Ectodermal cell (in vitro differentiated cells): ENCODE data around the gene GIMAP2.

Experiments
- H3K27ac ChIP-seq: 2 replicates; pipeline ENCODE4 v1.7.0; 2013; ENCODE audit warnings: mild to moderate bottlenecking, low read depth, low read length; ENCODE audit not compliant: insufficient read depth, poor library complexity, severe bottlenecking
- H3K27me3 ChIP-seq: 2 replicates; pipeline ENCODE4 v1.7.0; 2013; ENCODE audit warnings: mild to moderate bottlenecking, low read length; ENCODE audit not compliant: insufficient read depth, control insufficient read depth, poor library complexity, severe bottlenecking
- H3K36me3 ChIP-seq: one replicate; pipeline ENCODE4 v1.7.0; 2013; ENCODE audit warnings: low read length; ENCODE audit not compliant: control insufficient read depth, insufficient read depth
- H3K4me1 ChIP-seq: one replicate; pipeline ENCODE4 v1.7.0; 2013; ENCODE audit warnings: low read length; ENCODE audit not compliant: control insufficient read depth, insufficient read depth
- H3K4me3 ChIP-seq: 2 replicates; pipeline ENCODE4 v1.7.0; 2013; ENCODE audit warnings: low read depth, low read length, control low read depth; ENCODE audit not compliant: insufficient read depth
- H3K9me3 ChIP-seq: 2 replicates; pipeline ENCODE4 v1.7.0; 2013; ENCODE audit warnings: mild to moderate bottlenecking, low read length, moderate library complexity; ENCODE audit not compliant: control insufficient read depth
- WGBS, 2 experiments: methylation state at CpG; one replicate each; pipeline ENCODE4 v1.1.7; 2013; ENCODE audit warnings: missing lambda C conversion rate in 2 of 2; 5-methylcytosine and 5-hydroxymethylcytosine counted together

The GIMAP2 gene

DNA sequence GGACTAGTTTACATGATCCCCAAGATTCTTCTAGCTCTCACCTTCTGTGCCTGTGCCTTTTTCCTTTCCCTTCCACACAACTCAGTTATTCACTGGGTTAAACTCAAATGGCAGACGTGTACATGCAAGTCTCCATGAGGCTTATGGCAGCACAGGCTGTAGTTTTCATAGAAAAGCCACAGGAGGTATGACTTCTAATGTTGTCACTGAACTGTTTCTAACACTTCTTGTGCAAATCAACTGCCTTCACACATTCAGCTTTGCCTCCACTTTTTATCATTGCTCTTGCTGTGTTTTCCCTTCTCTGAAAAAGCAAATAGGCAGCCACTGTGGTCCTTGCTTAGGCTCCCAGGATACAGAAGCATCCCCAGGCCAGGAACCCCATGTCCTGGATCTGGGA is 46.4 kb downstream of the GIMAP2 start:
- Histone ChIP-seq H3K4me1 (peaks cover 15% of the 10 kb centered on the region), H3K4me3 (no peak overlapping the region), H3K27me3 (peaks cover 62% of the 10 kb centered on the region), H3K9me3 (peaks cover 4% of the 10 kb centered on the region), H3K27ac (no peak overlapping the region), H3K36me3 (no peaks in the 10 kb centered on the region)
- 16 to 18% methylated on average over 1 of the region's 1 CpG for WGBS, 2 experiments

DNA sequence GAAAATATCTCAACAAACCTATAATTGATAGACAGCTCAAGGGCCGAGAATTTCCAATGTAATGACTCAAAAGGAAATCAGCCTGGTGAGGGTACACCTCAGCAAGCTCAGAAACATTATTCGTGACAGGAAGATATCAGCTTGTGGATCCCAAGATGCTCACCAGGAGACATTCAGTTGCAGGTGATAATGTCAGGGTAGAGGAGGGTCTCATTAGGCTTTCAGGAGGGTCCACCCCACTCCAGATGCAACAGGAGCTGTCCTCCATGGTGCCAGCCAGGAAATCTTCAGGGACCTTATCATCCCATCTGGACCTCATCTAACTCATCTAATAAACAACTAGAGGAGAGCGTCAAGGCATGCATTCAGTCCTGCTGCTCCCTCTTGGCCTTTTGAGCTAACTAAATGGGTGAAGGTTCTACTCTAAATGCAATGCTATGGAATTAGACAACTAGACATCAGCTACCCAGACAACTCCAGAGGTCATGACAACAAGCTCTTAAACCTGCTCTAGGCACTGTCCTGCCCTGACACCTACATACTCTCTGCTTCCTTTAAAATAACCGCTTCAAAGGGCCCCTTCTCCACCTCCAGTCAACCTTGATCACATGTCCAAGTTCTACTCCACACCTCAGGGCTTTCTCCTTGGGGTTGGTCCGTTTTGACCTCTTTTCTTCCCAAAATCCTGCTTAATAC is 47.4 kb downstream of the GIMAP2 start:
- H3K27me3 ChIP-seq: peaks cover 73% of the 10 kb centered on the region
- peaks cover 21% of the 10 kb centered on the region for H3K4me1 ChIP-seq
- 60 to 69% methylated on average over 5 of the region's 5 CpGs for WGBS, 2 experiments

DNA sequence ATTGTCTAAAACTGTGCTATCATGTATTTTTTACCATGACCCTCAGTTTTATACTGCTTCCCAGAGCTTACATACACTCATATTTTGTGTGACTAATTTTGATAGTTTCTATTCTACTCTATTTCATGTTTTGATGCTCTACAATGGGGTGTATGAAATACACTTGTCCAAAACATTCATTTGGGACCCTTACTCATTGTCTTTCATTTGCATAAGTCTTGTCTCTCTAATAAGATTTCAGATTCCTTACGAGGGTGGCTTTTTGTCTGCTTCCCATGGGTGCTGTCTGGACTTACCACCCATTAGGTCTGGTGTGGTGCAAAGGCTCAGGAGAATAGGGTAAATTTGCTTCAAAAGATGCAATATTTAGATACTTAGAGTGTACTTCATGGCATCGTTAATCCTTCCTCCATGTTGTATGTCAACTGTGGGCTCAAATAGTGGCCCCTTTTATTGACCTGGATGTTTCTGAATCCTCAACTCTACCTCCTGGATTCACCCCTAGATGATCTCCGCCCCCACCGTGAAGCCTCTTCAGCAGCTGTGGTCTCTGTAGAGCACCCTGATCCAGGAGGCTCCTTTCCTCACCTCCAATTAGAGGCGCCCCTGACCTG is 48.1 kb downstream of the GIMAP2 start:
- no peak overlapping the region for H3K4me3 ChIP-seq
- no peaks in the 10 kb centered on the region for H3K36me3 ChIP-seq
- H3K27me3 ChIP-seq: peaks cover 79% of the 10 kb centered on the region
- H3K4me1 ChIP-seq: peaks cover 21% of the 10 kb centered on the region
- no peaks in the 10 kb centered on the region for H3K9me3 ChIP-seq
- 90 to 92% methylated on average over 4 to 5 of the region's 5 CpGs for WGBS, 2 experiments
- H3K27ac ChIP-seq: no peak overlapping the region

More for the DNA sequence above, 47.4 kb downstream of the GIMAP2 start:
- no peak overlapping the region for H3K4me3 ChIP-seq
- H3K36me3 ChIP-seq: no peaks in the 10 kb centered on the region
- H3K27ac ChIP-seq: no peak overlapping the region
- peaks cover 3% of the 10 kb centered on the region for H3K9me3 ChIP-seq

DNA sequence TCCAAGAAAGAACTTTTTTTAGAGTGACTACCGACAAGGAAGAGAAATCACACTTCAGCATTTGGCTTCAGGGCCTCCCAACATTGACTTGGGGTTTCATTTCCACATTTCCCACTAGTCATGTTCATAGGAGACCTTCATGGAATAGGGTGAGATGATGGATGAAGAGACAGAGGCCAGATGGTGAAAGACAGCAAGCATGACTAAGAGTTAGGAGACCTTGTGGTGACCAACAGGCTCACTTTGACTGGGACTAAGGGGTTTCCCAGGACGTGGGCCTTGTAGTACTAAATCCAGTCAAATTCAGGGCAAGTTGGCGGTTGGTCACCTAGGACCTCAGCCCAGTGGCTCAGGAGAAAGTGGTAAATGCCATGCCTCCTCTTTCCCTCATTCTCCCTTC is 48.7 kb downstream of the GIMAP2 start:
- Histone ChIP-seq H3K4me1 (peaks cover 21% of the 10 kb centered on the region), H3K27me3 (peaks cover 86% of the 10 kb centered on the region), H3K27ac (no peak overlapping the region), H3K9me3 (no peaks in the 10 kb centered on the region), H3K36me3 (no peaks in the 10 kb centered on the region), H3K4me3 (no peak overlapping the region)
- WGBS, 2 experiments: 84 to 88% methylated on average over 3 of the region's 3 CpGs

DNA sequence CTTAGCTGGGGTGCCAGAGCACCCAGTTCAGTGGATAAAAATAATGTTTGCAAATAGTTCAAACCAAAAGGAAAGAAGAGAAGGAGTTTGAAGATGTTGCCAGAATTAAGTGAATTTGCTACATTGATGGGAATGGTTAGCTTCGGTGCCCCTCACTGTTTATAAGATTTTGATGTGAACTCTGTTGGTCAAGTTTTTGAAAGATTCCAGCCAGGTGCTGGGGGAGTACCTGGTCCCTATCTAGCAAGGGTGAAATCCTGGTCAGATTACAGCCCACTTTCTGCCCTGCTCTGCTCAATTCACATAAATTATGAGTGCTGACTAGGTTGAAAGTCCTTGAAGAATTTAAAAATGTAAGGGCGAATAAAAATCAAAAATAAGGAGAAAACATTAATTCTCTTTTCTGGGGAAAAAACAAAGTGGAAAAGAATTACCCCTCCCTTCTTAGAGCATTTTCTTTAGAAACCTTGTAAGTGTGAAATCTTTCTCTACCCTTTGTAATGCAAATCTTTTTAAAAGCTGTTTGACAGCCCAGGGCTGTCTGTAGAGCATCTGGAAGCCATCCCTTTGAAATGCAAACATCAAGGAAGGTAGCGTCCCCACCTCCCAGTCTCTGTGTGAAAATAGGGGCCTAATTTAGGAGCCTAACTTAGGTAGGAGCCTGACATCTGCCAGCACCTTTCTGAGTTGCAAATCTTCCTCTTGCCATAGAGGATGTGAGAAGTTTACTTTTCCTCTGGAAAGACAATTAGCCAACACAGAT is 50.3 kb downstream of the GIMAP2 start:
- Histone ChIP-seq H3K27ac (no peak overlapping the region), H3K4me3 (no peak overlapping the region), H3K27me3 (peaks cover 93% of the 10 kb centered on the region), H3K4me1 (peaks cover 21% of the 10 kb centered on the region), H3K36me3 (no peaks in the 10 kb centered on the region), H3K9me3 (no peaks in the 10 kb centered on the region)
- 11 to 13% methylated on average over 2 to 3 of the region's 3 CpGs for WGBS, 2 experiments

DNA sequence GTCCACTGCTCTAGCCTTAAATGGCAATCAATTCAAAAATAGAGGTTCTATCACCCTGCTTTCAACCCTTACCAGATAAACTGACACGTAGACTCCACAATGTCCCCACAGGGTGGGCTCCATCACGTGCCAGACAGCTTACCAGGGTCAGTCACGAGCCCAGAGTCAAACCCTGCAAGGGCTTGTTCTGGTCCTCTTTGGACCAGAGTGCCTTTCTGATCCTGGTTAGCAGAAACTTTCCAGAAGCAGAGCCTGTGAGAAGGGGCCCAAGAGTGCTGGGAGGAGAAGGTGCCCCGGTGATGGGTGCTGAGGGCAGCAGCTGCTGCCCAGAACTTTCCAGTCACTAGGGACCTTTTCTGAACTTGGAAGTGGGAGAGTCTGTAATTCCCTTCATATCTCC is 51.4 kb downstream of the GIMAP2 start:
- H3K27me3 ChIP-seq: peaks cover 93% of the 10 kb centered on the region
- H3K4me1 ChIP-seq: peaks cover 21% of the 10 kb centered on the region

DNA sequence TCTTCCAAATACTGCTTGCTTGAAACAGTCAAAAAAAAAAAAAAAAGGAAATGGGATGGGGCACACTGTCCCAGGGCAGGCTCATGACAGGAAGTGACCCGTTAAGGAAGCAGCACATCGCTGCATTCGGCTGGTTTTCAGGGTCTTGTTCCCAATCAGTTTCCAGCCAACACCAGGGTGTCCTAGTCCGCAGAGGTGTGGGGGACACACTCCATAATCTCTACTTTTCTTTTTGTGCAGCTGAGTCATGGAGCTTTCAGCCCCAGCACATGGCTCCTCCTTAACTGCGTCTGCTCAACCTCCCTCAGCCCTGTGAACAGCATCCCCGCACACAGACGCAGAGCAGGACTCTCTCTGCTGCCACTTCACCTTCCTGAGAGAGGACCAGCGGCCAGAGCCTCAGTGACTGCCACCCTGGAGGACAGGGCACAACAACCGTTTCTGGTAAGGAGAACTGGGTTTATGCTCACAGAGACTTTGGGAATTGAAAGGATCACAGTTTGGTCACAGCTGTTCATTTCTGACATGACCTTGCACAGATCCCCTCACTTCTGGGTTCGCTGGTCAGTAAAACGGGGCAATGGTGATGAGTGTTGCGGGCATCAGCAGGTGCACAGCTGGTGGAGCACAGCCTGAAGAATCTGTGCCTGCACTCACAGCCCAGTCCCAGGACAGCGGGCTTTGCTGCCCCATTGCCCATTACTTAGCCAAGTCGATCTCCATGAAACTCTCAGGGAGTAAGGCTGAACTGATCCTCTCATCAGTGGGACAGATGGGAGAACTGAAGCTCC is 52.0 kb downstream of the GIMAP2 start, which contains the start of gene GIMAP5:
TSS of gene GIMAP5 (plus strand) at position 154 of the 791 bp plus-strand sequence. CDS start 3,467 bp downstream, outside the sequence.
- H3K4me1 ChIP-seq: peaks cover 21% of the 10 kb centered on the region
- H3K27me3 ChIP-seq: peaks cover 93% of the 10 kb centered on the region
- no peaks in the 10 kb centered on the region for H3K36me3 ChIP-seq
- 54 to 56% methylated on average over 14 of the region's 14 CpGs for WGBS, 2 experiments
- H3K4me3 ChIP-seq: no peak within 1 kb of the TSS
- no peak within 1 kb of the TSS for H3K27ac ChIP-seq
- no peaks in the 10 kb centered on the region for H3K9me3 ChIP-seq

More for the DNA sequence above, 51.4 kb downstream of the GIMAP2 start:
- no peak overlapping the region for H3K4me3 ChIP-seq
- 44 to 50% methylated on average over 4 of the region's 4 CpGs for whole genome bisulfite sequencing, 2 experiments
- no peaks in the 10 kb centered on the region for H3K9me3 ChIP-seq
- no peaks in the 10 kb centered on the region for H3K36me3 ChIP-seq
- no peak overlapping the region for H3K27ac ChIP-seq

DNA sequence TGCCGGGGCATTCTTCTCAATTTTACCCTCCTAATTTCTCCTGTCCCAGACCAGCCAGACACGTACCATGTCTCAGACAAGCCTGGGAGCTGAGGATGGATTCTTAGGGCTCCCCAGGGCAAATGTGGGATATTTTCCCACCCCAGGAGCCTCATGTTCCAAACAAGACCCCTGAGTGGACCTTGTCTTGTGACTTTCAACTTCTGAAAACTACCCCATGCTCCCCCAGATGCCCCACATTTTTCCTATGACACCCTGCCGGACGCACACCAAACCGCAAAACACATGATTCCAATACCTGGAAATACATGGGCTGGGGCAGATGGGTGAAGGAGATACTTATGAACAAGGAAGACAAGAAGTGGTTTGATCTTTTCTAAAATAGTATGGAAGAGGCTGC is 52.6 kb downstream of the GIMAP2 start:
- Histone ChIP-seq H3K4me1 (peaks cover 21% of the 10 kb centered on the region), H3K4me3 (no peak overlapping the region), H3K9me3 (no peaks in the 10 kb centered on the region), H3K27ac (no peak overlapping the region), H3K36me3 (no peaks in the 10 kb centered on the region), H3K27me3 (peaks cover 93% of the 10 kb centered on the region)
- WGBS, 2 experiments: 85 to 88% methylated on average over 5 of the region's 5 CpGs

DNA sequence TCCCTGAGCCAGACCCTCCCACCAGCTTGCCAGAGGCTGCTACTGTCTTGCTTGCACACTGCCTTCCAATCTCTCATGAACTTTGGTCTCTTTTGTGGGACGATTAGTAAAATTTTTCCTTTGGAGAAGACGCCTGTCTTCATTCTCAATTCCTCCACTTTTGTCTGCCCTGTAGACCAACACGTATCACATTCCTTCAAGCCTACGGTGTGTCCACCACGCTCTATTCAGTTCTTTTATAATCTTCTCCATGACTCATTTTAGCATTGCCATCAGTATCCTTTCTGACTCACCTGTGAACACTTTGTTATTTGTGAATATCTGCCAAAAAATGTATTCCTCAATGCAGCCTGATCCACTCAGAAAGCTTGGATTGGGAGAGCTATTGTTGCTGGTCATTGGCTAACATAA is 53.1 kb downstream of the GIMAP2 start:
- WGBS, 2 experiments: 77 to 84% methylated on average over 5 of the region's 5 CpGs
- Histone ChIP-seq H3K27me3 (peaks cover 93% of the 10 kb centered on the region), H3K4me1 (peaks cover 21% of the 10 kb centered on the region), H3K36me3 (no peaks in the 10 kb centered on the region), H3K9me3 (no peaks in the 10 kb centered on the region), H3K4me3 (no peak overlapping the region), H3K27ac (no peak overlapping the region)
